ENCODE results near the gene VMP1. TPM values are rescaled to one million over a fixed set of nuclear protein-coding genes. Genes with fewer than 3 reads are reported as not detected.

Gene VMP1
- total RNA-seq, 1 donor from 2014 or later = 169 TPM

GRCh38 chr17:59743842-59744241 lies 36.4 kb downstream of the VMP1 start:
- no peak for DNase-seq
- Histone ChIP-seq H3K4me1 (no peaks in the 10 kb centered on the region), H3K27ac (no peak overlapping the region), H3K4me3 (no peak overlapping the region), H3K27me3 (no peaks in the 10 kb centered on the region), H3K36me3 (peaks cover 18% of the 10 kb centered on the region), H3K9me3 (no peaks in the 10 kb centered on the region)
- intact Hi-C loops (cut with DNase I) = no loop called here
- ATAC-seq = no peak
- TF ChIP-seq, protein P1, sequence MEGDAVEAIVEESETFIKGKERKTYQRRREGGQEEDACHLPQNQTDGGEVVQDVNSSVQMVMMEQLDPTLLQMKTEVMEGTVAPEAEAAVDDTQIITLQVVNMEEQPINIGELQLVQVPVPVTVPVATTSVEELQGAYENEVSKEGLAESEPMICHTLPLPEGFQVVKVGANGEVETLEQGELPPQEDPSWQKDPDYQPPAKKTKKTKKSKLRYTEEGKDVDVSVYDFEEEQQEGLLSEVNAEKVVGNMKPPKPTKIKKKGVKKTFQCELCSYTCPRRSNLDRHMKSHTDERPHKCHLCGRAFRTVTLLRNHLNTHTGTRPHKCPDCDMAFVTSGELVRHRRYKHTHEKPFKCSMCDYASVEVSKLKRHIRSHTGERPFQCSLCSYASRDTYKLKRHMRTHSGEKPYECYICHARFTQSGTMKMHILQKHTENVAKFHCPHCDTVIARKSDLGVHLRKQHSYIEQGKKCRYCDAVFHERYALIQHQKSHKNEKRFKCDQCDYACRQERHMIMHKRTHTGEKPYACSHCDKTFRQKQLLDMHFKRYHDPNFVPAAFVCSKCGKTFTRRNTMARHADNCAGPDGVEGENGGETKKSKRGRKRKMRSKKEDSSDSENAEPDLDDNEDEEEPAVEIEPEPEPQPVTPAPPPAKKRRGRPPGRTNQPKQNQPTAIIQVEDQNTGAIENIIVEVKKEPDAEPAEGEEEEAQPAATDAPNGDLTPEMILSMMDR (IDR thresholded peaks at IDR 0.05) = no peak

GRCh38 chr17:59745040-59745439 lies 37.6 kb downstream of the VMP1 start:
- intact Hi-C loops (cut with DNase I) = no loop called here
- Histone ChIP-seq H3K27me3 (no peaks in the 10 kb centered on the region), H3K27ac (no peak overlapping the region), H3K4me1 (no peaks in the 10 kb centered on the region), H3K9me3 (no peaks in the 10 kb centered on the region), H3K36me3 (peaks cover 12% of the 10 kb centered on the region), H3K4me3 (no peak overlapping the region)
- no peak for DNase-seq
- TF ChIP-seq, protein P1 (IDR thresholded peaks at IDR 0.05) = no peak
- no peak for ATAC-seq

DNA sequence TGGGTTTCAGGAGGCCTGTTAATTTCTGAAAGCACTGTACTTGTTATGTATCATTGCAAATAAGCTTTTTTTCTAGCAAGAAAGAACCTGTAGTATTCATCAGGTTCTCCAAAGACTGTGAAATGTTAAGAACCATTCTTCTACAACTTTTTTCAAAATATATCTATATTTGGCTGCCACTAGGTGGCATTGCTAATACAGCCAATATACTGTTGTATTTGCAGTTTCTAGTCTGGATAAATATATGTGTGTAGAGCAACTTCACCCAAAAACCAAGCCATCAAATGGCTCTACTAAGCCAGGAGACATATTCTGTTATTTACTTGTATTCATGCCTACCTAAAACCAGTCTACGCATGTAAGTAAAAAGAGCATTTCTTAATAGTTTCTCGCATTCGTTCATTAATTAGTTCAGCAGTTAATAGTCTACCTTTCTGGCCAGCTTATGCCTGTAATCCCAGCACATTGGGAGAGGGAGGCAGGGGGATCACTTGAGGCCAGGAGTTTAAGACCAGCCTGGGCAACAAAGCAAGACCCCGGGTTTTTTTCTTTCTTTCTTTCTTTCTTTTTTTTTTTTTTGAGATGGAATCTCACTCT lies 39.5 kb downstream of the VMP1 start:
- TF ChIP-seq, protein P1 (IDR thresholded peaks at IDR 0.05) = peak; percentile 69
- H3K4me3 ChIP-seq = no peak overlapping the region
- H3K27me3 ChIP-seq = no peaks in the 10 kb centered on the region
- ATAC-seq (peak; percentile 72), DNase-seq (no peak)
- H3K27ac ChIP-seq = no peak overlapping the region
- no peaks in the 10 kb centered on the region for H3K9me3 ChIP-seq
- H3K4me1 ChIP-seq = no peaks in the 10 kb centered on the region
- intact Hi-C loops (cut with DNase I) = no loop called here
- H3K36me3 ChIP-seq = peaks cover 3% of the 10 kb centered on the region

DNA sequence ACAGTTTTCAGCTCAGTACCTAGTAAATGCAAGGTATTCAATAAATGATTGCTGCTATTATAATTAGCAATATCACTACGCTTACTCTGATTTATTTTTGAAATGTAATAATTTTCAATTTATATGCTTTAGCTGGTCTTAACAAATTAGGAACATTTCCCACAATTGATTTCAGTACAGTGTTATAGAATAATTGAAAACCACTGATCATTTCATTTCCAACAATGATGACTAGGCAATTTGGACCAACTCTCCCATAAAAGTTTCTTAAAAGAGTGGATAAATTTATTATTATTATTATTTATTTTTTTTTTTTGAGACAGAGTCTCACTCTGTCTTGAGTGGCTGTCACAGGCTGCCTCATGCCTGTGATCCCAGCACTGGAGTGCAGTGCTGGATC lies 41.1 kb downstream of the VMP1 start:
- TF ChIP-seq, protein P1 (IDR thresholded peaks at IDR 0.05) = no peak
- H3K27me3 ChIP-seq = no peaks in the 10 kb centered on the region
- H3K4me1 ChIP-seq = no peaks in the 10 kb centered on the region
- no peak for ATAC-seq
- H3K27ac ChIP-seq = no peak overlapping the region
- no peaks in the 10 kb centered on the region for H3K9me3 ChIP-seq
- H3K36me3 ChIP-seq = no peaks in the 10 kb centered on the region
- no peak overlapping the region for H3K4me3 ChIP-seq
- DNase-seq = no peak
- intact Hi-C loops (cut with DNase I) = no loop called here

DNA sequence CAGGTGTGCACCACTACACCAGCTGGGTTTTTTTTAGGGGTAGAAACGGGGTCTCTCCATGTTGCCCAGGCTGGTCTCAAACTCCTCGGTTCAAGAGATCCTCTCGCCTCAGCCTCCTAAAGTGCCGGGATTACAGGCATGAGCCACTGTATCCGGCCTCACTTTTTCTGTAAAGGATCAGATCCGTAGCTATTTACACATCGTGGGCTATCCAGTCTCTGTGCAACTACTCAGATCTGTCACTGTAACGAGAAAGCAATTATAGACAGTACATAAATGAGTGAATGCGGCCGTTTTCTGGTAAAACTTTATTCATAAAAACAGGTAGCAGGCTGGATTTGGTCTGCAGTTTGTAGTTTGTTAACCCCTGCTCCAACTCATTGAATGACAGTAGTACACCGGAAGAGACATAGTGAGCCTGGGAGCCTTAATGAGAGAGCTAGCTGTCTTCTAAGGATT lies 44.5 kb downstream of the VMP1 start:
- Histone ChIP-seq H3K9me3 (no peaks in the 10 kb centered on the region), H3K27ac (no peak overlapping the region), H3K36me3 (no peaks in the 10 kb centered on the region), H3K4me1 (peaks cover 12% of the 10 kb centered on the region), H3K4me3 (no peak overlapping the region), H3K27me3 (no peaks in the 10 kb centered on the region)
- no peak for DNase-seq
- TF ChIP-seq, protein P1 (IDR thresholded peaks at IDR 0.05) = no peak
- no peak for ATAC-seq
- intact Hi-C loops (cut with DNase I) = no loop called here

- Histone ChIP-seq H3K27ac (no peak overlapping the region), H3K4me3 (no peak overlapping the region), H3K4me1 (peaks cover 13% of the 10 kb centered on the region), H3K9me3 (no peaks in the 10 kb centered on the region), H3K36me3 (no peaks in the 10 kb centered on the region), H3K27me3 (no peaks in the 10 kb centered on the region)
- ATAC-seq = no peak
- no peak for DNase-seq
- TF ChIP-seq, protein P1 (IDR thresholded peaks at IDR 0.05) = no peak
- intact Hi-C loops (cut with DNase I) = no loop called here
These were observed 45.0 kb downstream of the VMP1 start for GRCh38 chr17:59752446-59752845.
